Breast epithelium (tissue), 4 donors: ENCODE data around the gene DRD5. TPM values are rescaled to one million over a fixed set of nuclear protein-coding genes. Genes with fewer than 3 reads are reported as not detected.

Experiments used
- DNase-seq, 2 donors: peaks; one replicate each; pipeline ENCODE4 v3.0.0-alpha.2; 2019; ENCODE audit warnings: low spot score in 2 of 2
- H3K27ac ChIP-seq, 2 donors: fragments of 200-600 bp; sonication (generic) in 1 of 2; one replicate each; pipeline ENCODE4 v1.5.1; 2016 to 2019; ENCODE audit warnings: mild to moderate bottlenecking in 1 of 2
- H3K27me3 ChIP-seq, 2 donors: fragments of 200-600 bp; sonication (generic) in 1 of 2; one replicate each; pipeline versions ENCODE4 v1.5.1 to v1.6.0; 2017 to 2019; ENCODE audit warnings: control low read depth in 1 of 2, mild to moderate bottlenecking in 1 of 2
- H3K36me3 ChIP-seq: fragments of 200-600 bp; one replicate; pipeline ENCODE4 v1.5.1; 2019
- H3K4me1 ChIP-seq, 2 donors: fragments of 200-600 bp; sonication (generic); one replicate each; pipeline ENCODE4 v1.5.1; 2016 to 2019; ENCODE audit warnings: control low read depth in 1 of 2
- H3K4me3 ChIP-seq, 3 donors: fragments of 200-600 bp; sonication (generic); 1 replicate in 2 of 3; 2 replicates in 1 of 3; pipeline ENCODE4 v1.5.1; 2016 to 2019; ENCODE audit warnings: mild to moderate bottlenecking in 3 of 3, moderate library complexity in 2 of 3
- H3K9me3 ChIP-seq, 2 donors: fragments of 200-600 bp; sonication (generic) in 1 of 2; one replicate each; pipeline ENCODE4 v1.5.1; 2016 to 2019; ENCODE audit warnings: control low read depth in 1 of 2
- POLR2A ChIP-seq: fragments of 450-650 bp; IDR thresholded peaks from one replicate; pipeline ENCODE4 v1.6.1; 2016; ENCODE audit warnings: antibody characterized with exemption, mild to moderate bottlenecking, moderate library complexity
- POLR2AphosphoS5 ChIP-seq, 3 donors: sonication (generic); formaldehyde crosslinking; IDR thresholded peaks; one replicate each; pipeline ENCODE4 v1.6.1; 2017; ENCODE audit warnings: antibody characterized with exemption in 3 of 3
- intact Hi-C: fragments of 100-400 bp; cut with DNase I; formaldehyde crosslinking; loops from one replicate; pipeline ENCODE4 v1.15.1; 2023; ENCODE audit warnings: low total_unique reads
- total RNA-seq, 3 donors: library from RNA; depleted of rRNA; stranded (reverse); fragments of >200 nt; gene quantifications; one replicate each; pipeline ENCODE4 v1.1.0, GENCODE V29; 2016
- TF ChIP-seq, protein P1 (sequence below), 3 donors: fragments of 450-650 bp; IDR thresholded peaks; one replicate each; pipeline ENCODE4 v1.5.1; 2016 to 2017; ENCODE audit warnings: antibody characterized with exemption in 3 of 3, mild to moderate bottlenecking in 3 of 3, moderate library complexity in 3 of 3

Gene DRD5
- total RNA-seq, 3 donors from 2014 or later, result not detected

DNA sequence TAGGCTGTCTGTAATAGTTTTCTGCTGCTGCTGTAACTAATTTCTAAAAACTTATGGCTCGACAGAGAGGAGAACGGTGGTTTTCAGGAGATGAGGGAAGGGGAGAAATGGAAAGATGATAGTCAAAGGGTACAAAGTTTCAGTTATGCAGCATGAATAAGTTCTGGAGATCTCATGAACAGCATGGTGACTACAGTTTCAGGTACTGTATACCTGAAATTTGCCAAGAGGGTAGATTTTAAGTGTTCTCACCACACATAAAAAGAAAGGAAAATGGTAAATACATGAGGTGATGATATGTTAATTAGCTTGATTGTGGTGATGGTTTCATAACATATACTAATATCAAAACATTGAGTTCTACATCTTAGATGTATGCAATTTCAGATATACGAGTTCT lies 34.9 kb downstream of the DRD5 start:
- Histone ChIP-seq H3K4me1 (no peaks in the 10 kb centered on the region), H3K27ac (no peak overlapping the region), H3K36me3 (no peaks in the 10 kb centered on the region), H3K9me3 (no peaks in the 10 kb centered on the region), H3K4me3 (no peak overlapping the region), H3K27me3 (no peaks in the 10 kb centered on the region)
- no peak for DNase-seq
- intact Hi-C loops, result no loop called here
- no peak for TF ChIP-seq POLR2A
- TF ChIP-seq, protein P1, sequence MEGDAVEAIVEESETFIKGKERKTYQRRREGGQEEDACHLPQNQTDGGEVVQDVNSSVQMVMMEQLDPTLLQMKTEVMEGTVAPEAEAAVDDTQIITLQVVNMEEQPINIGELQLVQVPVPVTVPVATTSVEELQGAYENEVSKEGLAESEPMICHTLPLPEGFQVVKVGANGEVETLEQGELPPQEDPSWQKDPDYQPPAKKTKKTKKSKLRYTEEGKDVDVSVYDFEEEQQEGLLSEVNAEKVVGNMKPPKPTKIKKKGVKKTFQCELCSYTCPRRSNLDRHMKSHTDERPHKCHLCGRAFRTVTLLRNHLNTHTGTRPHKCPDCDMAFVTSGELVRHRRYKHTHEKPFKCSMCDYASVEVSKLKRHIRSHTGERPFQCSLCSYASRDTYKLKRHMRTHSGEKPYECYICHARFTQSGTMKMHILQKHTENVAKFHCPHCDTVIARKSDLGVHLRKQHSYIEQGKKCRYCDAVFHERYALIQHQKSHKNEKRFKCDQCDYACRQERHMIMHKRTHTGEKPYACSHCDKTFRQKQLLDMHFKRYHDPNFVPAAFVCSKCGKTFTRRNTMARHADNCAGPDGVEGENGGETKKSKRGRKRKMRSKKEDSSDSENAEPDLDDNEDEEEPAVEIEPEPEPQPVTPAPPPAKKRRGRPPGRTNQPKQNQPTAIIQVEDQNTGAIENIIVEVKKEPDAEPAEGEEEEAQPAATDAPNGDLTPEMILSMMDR (IDR thresholded peaks at IDR 0.05), result no peak
- TF ChIP-seq POLR2AphosphoS5 (IDR thresholded peaks at IDR 0.05), result no peak

DNA sequence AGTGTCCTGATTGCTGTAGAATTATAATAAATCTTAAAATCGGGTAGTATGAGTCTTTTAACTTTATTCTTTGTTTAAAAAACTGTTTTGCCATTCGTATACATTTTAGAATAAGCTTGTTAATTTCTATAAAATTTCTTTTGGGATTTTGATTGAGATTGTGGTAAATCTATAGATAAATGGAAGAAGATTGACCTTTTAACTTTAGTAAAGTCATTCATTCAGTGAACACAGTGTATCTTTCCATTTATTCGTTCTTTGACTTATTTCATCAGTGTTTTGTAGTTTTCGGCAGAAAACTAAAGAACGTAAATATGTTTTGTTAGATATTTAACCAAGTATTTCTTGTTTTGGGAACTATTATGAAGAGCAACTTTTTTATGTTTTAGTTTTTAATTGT lies 38.9 kb downstream of the DRD5 start:
- no peak for DNase-seq
- TF ChIP-seq, protein P1 (IDR thresholded peaks at IDR 0.05), result no peak
- TF ChIP-seq POLR2AphosphoS5 (IDR thresholded peaks at IDR 0.05) (no peak), POLR2A (no peak)
- Histone ChIP-seq H3K36me3 (no peaks in the 10 kb centered on the region), H3K27ac (no peak overlapping the region), H3K9me3 (no peaks in the 10 kb centered on the region), H3K27me3 (no peaks in the 10 kb centered on the region), H3K4me1 (no peaks in the 10 kb centered on the region), H3K4me3 (no peak overlapping the region)
- intact Hi-C loops, result no loop called here

DNA sequence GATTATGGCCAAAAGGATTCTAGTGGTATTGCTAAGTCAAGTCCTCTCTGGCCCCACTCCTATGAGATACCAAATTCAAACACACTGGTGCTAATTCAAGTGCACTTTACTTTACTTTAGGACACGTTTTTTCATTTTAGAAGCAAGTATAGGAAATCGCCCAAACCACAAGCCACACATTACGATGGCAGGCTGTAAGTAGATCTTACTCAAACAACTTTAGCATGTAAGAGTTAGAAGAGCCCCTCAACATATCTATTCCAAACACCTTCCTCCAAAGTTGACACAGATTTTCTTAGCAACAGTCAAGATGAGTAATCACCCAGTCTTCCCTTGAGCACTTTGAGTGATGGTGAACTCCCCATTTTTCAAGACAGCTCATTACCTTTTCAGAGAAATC lies 43.6 kb downstream of the DRD5 start:
- Histone ChIP-seq H3K27ac (no peak overlapping the region), H3K27me3 (no peaks in the 10 kb centered on the region), H3K4me3 (no peak overlapping the region), H3K4me1 (no peaks in the 10 kb centered on the region), H3K9me3 (no peaks in the 10 kb centered on the region), H3K36me3 (no peaks in the 10 kb centered on the region)
- intact Hi-C loops, result no loop called here
- no peak for DNase-seq
- TF ChIP-seq, protein P1 (IDR thresholded peaks at IDR 0.05), result no peak
- TF ChIP-seq POLR2A (no peak), POLR2AphosphoS5 (IDR thresholded peaks at IDR 0.05) (no peak)

GRCh38 chr4:9826551-9826950 lies 45.1 kb downstream of the DRD5 start:
- intact Hi-C loops, result no loop called here
- TF ChIP-seq POLR2AphosphoS5 (IDR thresholded peaks at IDR 0.05) (no peak), POLR2A (no peak)
- TF ChIP-seq, protein P1 (IDR thresholded peaks at IDR 0.05), result no peak

DNA sequence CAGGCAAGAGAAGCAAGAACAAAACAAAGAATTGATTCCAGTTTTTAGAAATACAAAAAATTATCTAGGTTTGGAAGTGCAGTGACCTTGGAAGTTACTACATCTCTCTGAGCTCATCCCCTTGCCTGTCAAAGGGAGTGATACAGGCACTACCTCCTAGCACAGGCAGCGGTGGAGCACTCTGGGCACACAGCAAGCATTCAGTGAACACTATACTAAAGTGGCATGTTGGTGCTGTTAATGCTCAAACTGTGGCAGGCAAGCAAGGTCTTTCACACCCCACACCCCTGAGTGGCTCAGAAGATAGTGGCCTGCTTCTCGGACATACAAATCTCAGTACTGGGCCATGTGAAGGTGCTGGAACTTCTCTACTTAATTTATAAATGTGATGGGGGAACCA lies 51.2 kb downstream of the DRD5 start:
- TF ChIP-seq POLR2AphosphoS5 (IDR thresholded peaks at IDR 0.05) (no peak), POLR2A (no peak)
- TF ChIP-seq, protein P1 (IDR thresholded peaks at IDR 0.05), result no peak
- Histone ChIP-seq H3K4me3 (no peak overlapping the region), H3K4me1 (no peaks in the 10 kb centered on the region), H3K36me3 (no peaks in the 10 kb centered on the region), H3K27ac (no peak overlapping the region), H3K27me3 (no peaks in the 10 kb centered on the region), H3K9me3 (no peaks in the 10 kb centered on the region)
- no peak for DNase-seq
- intact Hi-C loops, result no loop called here

More at GRCh38 chr4:9826551-9826950, 45.1 kb downstream of the DRD5 start:
- no peaks in the 10 kb centered on the region for H3K36me3 ChIP-seq
- no peak overlapping the region for H3K27ac ChIP-seq
- H3K4me1 ChIP-seq, result no peaks in the 10 kb centered on the region
- H3K27me3 ChIP-seq, result no peaks in the 10 kb centered on the region
- H3K4me3 ChIP-seq, result no peak overlapping the region
- no peaks in the 10 kb centered on the region for H3K9me3 ChIP-seq
- no peak for DNase-seq
